Osteocyte (in vitro differentiated cells): ENCODE results near the gene STARD10. TPM values are rescaled to one million over a fixed set of nuclear protein-coding genes. Genes with fewer than 3 reads are reported as not detected.
"Not testable (repeated sequence)": the region's sequence is repeated elsewhere in the genome, so short reads cannot be mapped to it uniquely, and the experiment has no call there.

Source experiments
- DNase-seq: peaks from one replicate; pipeline ENCODE4 v3.0.0; 2021; ENCODE audit warnings: mixed read lengths; ENCODE audit not compliant: unreplicated experiment; ENCODE audit errors: extremely low spot score
- H3K27ac Mint-ChIP-seq: one replicate; pipeline ENCODE4 v1.8.0; 2021; ENCODE audit warnings: mild to moderate bottlenecking, mixed read lengths; ENCODE audit not compliant: unreplicated experiment
- H3K27me3 Mint-ChIP-seq: one replicate; pipeline ENCODE4 v1.8.0; 2021; ENCODE audit warnings: mixed read lengths; ENCODE audit not compliant: unreplicated experiment
- H3K36me3 Mint-ChIP-seq: one replicate; pipeline ENCODE4 v1.8.0; 2021; ENCODE audit warnings: mixed read lengths; ENCODE audit not compliant: unreplicated experiment
- H3K4me1 Mint-ChIP-seq: one replicate; pipeline ENCODE4 v1.8.0; 2021; ENCODE audit warnings: mixed read lengths; ENCODE audit not compliant: unreplicated experiment
- H3K4me3 Mint-ChIP-seq: one replicate; pipeline ENCODE4 v1.8.0; 2021; ENCODE audit warnings: mild to moderate bottlenecking, moderate library complexity, mixed read lengths; ENCODE audit not compliant: unreplicated experiment
- H3K9me3 Mint-ChIP-seq: one replicate; pipeline ENCODE4 v1.8.0; 2021; ENCODE audit warnings: mixed read lengths; ENCODE audit not compliant: unreplicated experiment
- total RNA-seq: library from RNA; stranded (reverse); gene quantifications from 2 replicates; pipeline ENCODE4 v1.2.1, GENCODE V29; 2021
- TF ChIP-seq, protein P1 (sequence below): fragments of 200-600 bp; sonication (generic); IDR thresholded peaks from 2 replicates; pipeline ENCODE4 v1.5.0; 2021; ENCODE audit warnings: antibody characterized with exemption, mild to moderate bottlenecking, moderate library complexity

STARD10 gene
- total RNA-seq, 1 donor from 2014 or later, result 27.7 TPM

DNA sequence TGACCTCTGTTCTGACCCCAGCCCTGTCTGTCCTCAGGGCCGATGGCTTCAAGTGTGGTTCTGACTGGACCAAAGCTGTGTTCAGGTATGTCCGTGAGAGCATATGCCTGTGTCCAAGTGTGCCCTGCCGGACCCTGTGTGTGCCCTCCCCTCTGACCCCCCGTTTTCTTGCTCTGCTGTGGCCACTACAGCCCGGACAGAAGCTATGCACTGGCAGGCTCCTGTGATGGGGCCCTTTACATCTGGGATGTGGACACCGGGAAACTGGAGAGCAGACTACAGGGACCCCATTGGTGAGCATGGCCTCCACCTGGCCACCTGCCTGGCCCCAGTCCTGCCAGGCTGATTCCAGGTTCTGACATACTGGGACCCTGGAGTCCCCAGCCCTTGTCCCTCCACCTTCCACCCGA, 34.9 kb upstream of the STARD10 start:
- H3K4me1 Mint-ChIP-seq, result peaks cover 12% of the 10 kb centered on the region
- no peak for DNase-seq
- peaks cover 5% of the 10 kb centered on the region for H3K36me3 Mint-ChIP-seq

DNA sequence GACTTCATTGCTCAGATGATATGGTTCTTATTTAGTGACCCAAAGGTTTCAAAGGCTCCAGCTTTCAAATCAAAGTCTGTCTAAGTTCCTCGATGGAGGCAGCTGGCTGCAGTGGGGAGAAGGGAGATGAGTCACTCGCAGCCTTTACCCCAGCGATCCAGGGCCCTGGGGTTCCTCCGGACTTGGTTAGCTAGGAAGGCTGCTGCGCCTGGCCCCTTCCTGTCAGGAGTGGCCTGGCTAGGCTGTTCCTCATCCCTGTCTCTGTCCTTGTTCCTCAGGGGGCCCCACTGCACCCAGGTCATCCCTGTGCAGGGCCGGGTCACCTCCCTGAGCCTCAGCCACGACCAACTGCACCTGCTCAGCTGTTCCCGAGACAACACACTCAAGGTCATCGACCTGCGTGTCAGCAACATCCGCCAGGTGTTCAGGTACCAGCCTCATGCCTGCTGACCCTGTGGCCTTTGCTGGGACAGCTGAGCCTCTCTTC, 34.3 kb upstream of the STARD10 start:
- no peak for DNase-seq

More for the DNA sequence above, 34.9 kb upstream of the STARD10 start:
- no peak overlapping the region for H3K27ac Mint-ChIP-seq
- H3K4me3 Mint-ChIP-seq, result no peak overlapping the region
- TF ChIP-seq, protein P1, sequence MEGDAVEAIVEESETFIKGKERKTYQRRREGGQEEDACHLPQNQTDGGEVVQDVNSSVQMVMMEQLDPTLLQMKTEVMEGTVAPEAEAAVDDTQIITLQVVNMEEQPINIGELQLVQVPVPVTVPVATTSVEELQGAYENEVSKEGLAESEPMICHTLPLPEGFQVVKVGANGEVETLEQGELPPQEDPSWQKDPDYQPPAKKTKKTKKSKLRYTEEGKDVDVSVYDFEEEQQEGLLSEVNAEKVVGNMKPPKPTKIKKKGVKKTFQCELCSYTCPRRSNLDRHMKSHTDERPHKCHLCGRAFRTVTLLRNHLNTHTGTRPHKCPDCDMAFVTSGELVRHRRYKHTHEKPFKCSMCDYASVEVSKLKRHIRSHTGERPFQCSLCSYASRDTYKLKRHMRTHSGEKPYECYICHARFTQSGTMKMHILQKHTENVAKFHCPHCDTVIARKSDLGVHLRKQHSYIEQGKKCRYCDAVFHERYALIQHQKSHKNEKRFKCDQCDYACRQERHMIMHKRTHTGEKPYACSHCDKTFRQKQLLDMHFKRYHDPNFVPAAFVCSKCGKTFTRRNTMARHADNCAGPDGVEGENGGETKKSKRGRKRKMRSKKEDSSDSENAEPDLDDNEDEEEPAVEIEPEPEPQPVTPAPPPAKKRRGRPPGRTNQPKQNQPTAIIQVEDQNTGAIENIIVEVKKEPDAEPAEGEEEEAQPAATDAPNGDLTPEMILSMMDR, result no peak
- no peaks in the 10 kb centered on the region for H3K9me3 Mint-ChIP-seq
- no peaks in the 10 kb centered on the region for H3K27me3 Mint-ChIP-seq

DNA sequence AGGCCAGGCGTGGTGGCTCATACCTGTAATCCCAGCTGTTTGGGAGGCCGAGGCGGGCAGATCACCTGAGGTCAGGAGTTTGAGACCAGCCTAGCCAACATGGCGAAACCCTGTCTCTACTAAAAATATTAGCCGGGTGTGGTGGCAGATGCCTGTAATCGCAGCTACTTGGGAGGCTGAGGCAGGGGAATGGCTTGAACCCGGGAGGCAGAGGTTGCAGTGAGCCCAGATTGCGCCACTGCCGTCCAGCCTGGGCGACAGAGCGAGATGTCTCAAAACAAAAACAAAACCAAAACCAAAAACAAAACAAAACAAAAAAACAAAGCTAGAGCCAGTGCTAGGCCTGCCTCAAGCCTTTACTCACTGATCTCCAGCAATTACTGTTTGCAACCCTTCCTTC, 33.8 kb upstream of the STARD10 start:
- Mint-ChIP-seq H3K27ac (peak overlapping the region; percentile 40), H3K4me1 (peaks cover 12% of the 10 kb centered on the region)
- not testable (repeated sequence) for DNase-seq, H3K4me3 Mint-ChIP-seq, H3K9me3 Mint-ChIP-seq, H3K27me3 Mint-ChIP-seq, H3K36me3 Mint-ChIP-seq

More for the DNA sequence above, 34.3 kb upstream of the STARD10 start:
- H3K27ac Mint-ChIP-seq, result peak overlapping the region; percentile 40
- TF ChIP-seq, protein P1, result no peak
- H3K9me3 Mint-ChIP-seq, result no peaks in the 10 kb centered on the region
- H3K36me3 Mint-ChIP-seq, result peaks cover 5% of the 10 kb centered on the region
- no peak overlapping the region for H3K4me3 Mint-ChIP-seq
- H3K4me1 Mint-ChIP-seq, result peaks cover 12% of the 10 kb centered on the region
- no peaks in the 10 kb centered on the region for H3K27me3 Mint-ChIP-seq

DNA sequence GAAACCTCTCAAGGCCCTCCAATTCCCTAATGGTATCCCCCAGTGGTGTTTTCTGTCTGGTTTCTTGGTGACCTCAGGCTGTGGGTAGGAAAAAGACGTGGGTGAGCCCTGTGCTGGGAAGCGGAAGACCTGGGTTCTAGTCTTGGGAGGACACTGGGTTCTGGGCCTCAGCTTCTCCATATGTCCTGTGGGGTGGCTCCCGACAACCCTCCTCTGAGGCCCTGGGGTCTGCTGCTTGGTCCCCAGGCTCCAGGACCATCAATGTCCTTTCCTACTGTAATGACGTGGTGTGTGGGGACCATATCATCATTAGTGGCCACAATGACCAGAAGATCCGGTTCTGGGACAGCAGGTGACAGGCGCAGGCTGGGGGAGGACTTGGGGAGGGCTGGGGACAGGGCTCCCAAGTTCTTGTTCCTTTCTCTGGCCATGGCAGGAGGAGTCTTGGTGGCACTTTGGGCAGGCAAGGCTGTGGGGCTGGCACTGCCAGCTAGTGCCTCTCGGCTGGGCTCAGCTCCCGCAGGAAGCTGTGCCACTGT, 33.2 kb upstream of the STARD10 start:
- no peak overlapping the region for H3K4me3 Mint-ChIP-seq
- no peaks in the 10 kb centered on the region for H3K9me3 Mint-ChIP-seq
- H3K27me3 Mint-ChIP-seq, result no peaks in the 10 kb centered on the region
- H3K27ac Mint-ChIP-seq, result no peak overlapping the region
- H3K36me3 Mint-ChIP-seq, result peaks cover 5% of the 10 kb centered on the region
- TF ChIP-seq, protein P1, result no peak
- DNase-seq, result no peak
- H3K4me1 Mint-ChIP-seq, result peaks cover 10% of the 10 kb centered on the region

DNA sequence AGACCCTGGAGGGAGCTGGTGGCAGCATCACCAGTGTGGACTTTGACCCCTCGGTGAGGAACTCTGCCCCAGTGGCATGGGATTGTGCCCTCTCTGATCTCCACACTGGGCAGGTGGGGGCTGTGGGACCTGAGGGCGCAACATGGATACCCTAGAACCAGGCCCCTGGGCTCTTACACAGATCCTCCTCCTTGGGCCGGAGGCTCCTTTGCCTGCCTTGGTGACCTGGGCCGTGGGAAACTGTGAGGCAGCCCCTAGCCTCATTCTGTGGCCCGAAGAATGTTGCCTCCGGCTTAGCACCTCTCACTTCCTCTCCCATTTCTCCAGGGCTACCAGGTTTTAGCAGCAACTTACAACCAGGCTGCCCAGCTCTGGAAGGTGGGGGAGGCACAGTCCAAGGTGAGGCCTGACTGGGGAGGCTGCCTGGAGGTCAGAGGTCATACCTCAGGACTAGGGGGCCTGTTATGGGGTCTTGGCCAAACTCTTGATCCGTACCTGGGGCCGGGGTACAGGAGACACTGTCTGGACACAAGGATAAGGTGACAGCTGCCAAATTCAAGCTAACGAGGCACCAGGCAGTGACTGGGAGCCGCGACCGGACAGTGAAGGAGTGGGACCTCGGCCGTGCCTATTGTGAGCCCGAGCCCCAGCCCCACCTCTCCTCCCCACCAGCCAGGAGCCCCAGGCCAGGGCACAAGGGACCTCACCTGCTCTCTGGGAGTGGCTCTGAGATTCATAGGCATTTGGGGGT, 32.5 kb upstream of the STARD10 start:
- Mint-ChIP-seq H3K4me3 (no peak overlapping the region), H3K36me3 (peaks cover 5% of the 10 kb centered on the region), H3K27me3 (no peaks in the 10 kb centered on the region), H3K4me1 (peaks cover 4% of the 10 kb centered on the region), H3K27ac (no peak overlapping the region), H3K9me3 (no peaks in the 10 kb centered on the region)
- no peak for DNase-seq
- TF ChIP-seq, protein P1, result no peak
